ENCODE measurements around the gene ABCF3.

ABCF3 gene

GRCh38 chr3:184171562-184171961 lies 14.4 kb upstream of the ABCF3 start:
- TF ChIP-seq, protein P1, sequence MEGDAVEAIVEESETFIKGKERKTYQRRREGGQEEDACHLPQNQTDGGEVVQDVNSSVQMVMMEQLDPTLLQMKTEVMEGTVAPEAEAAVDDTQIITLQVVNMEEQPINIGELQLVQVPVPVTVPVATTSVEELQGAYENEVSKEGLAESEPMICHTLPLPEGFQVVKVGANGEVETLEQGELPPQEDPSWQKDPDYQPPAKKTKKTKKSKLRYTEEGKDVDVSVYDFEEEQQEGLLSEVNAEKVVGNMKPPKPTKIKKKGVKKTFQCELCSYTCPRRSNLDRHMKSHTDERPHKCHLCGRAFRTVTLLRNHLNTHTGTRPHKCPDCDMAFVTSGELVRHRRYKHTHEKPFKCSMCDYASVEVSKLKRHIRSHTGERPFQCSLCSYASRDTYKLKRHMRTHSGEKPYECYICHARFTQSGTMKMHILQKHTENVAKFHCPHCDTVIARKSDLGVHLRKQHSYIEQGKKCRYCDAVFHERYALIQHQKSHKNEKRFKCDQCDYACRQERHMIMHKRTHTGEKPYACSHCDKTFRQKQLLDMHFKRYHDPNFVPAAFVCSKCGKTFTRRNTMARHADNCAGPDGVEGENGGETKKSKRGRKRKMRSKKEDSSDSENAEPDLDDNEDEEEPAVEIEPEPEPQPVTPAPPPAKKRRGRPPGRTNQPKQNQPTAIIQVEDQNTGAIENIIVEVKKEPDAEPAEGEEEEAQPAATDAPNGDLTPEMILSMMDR (IDR thresholded peaks at IDR 0.05) = no peak

DNA sequence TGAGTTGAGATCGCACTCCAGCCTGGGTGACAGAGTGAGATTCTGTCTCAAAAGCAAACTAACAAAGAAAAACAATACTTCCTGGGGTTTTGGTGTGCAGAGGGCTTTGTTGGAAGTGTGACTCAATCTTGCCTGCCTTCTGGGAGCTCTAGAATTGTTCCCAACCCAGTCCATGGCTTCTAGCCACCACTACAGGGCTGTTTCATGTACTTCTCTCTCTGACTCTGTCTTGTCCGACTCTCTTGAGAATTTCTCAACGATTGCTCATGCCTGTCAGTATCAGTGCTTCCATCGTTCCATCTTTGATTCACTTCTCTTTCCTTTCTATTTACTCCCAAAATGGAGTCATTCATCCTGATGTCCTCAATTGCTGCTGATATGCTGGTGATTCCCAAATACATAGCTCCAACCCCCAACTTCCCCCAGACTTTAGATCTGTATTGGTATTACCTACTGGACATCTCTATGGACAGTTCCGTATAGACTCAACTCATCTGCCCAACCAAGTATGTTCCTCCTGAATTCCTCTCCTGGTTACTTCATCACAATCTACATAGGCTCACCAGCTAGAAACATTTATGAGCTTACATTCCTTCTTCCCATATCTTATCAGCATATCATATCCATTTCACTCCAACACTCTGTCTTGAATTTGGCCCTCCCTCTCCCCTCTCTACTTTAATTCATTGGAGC lies 13.2 kb upstream of the ABCF3 start:
- TF ChIP-seq, protein P1 (IDR thresholded peaks at IDR 0.05) = no peak

DNA sequence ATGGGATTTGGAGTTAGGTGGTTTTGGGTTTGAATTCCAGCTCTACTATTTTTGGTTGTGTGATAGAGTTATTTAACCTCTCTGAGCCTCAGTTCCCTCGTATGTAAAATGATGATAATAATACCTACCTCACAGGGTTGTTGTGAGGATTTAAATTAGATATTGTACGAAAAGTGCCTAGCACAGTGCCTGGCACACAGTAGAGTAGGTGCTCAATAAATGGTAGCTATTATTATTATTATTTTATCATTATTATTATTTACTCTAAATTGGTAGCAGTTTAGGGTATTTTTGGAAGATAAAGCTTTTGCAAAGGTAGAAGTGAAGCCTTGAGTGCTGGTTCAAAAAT lies 12.7 kb upstream of the ABCF3 start:
- TF ChIP-seq, protein P1 (IDR thresholded peaks at IDR 0.05) = no peak

GRCh38 chr3:184174284-184174645 lies 11.7 kb upstream of the ABCF3 start:
- TF ChIP-seq, protein P1 (IDR thresholded peaks at IDR 0.05) = no peak

GRCh38 chr3:184174646-184175492 lies 11.1 kb upstream of the ABCF3 start, which contains the start of gene AP2M1:
AP2M1 (plus strand) TSS chr3:184174855; CDS start chr3:184176994, 2,139 bp downstream.
- TF ChIP-seq, protein P1 (IDR thresholded peaks at IDR 0.05) = no peak; the same call in 1 of the 2 replicates

DNA sequence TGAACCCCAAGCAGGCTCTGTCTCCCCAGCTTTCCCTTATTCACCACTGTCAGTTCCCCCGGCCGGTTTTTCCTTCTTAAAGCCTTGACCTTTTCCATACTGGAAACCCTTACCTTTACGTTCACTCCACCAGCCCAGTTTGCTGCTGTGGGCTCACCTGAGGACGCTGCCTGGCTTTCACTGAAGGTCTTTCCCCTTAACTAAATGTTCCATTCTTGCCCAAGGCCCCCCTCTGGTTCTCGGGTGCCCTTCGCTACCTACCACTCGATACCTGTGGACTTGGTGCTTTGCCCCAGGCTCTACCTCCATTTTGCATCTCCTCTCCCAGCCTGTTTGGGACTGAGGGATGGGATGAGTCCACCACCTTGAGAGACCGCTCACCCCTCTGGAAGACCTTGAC lies 10.5 kb upstream of the ABCF3 start:
- TF ChIP-seq, protein P1 (IDR thresholded peaks at IDR 0.05) = no peak

DNA sequence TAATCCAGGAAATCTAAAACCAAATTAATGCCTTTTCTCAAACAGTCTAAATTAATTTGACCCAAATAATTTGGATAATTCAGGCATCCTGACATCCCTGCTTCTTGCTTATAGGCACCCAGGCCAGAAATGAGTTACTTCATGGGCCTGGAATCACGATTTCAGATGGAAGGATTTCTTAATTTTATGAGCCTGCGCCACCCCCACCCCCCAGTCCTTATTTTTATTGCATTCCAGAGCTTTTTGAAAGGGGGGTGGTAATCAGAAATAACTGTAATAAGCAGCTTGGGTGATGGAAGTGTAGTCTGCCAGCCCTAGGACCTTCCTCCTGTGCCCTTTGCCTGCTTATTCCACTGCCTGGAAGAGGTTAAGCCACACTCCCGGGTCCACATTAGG lies 10.0 kb upstream of the ABCF3 start:
- TF ChIP-seq, protein P1 (IDR thresholded peaks at IDR 0.05) = no peak

Data from LNCAP (cell line).